Kidney epithelial cell (primary cell): Measurements from ENCODE around the gene KRT80. TPM values are rescaled to one million over a fixed set of nuclear protein-coding genes. Genes with fewer than 3 reads are reported as not detected.

Experiments
- DNase-seq: peaks from one replicate; pipeline ENCODE4 v3.0.0-alpha.2; 2010; ENCODE audit warnings: low read depth
- H3K27me3 ChIP-seq: 2 replicates; pipeline ENCODE4 v1.6.0; 2011; ENCODE audit warnings: low read length; ENCODE audit not compliant: control insufficient read depth, insufficient read depth
- H3K36me3 ChIP-seq: 2 replicates; pipeline ENCODE4 v1.5.1; 2011; ENCODE audit warnings: low read length; ENCODE audit not compliant: control insufficient read depth, insufficient read depth
- H3K4me3 ChIP-seq: 2 replicates; pipeline ENCODE4 v1.5.1; 2011; ENCODE audit warnings: low read depth, mild to moderate bottlenecking, control low read depth, low read length
- total RNA-seq: library from RNA; depleted of rRNA; stranded (reverse); fragments of >200 nt; gene quantifications from 2 replicates; pipeline ENCODE4 v1.2.3, GENCODE V29; 2015
- TF ChIP-seq, protein P1 (sequence below): IDR thresholded peaks from 2 replicates; pipeline ENCODE4 v1.5.1; 2011; ENCODE audit warnings: mild to moderate bottlenecking, moderate library complexity, low read length, control low read depth, inconsistent platforms; ENCODE audit not compliant: insufficient read depth, poor library complexity, severe bottlenecking

Gene KRT80
- total RNA-seq, 1 donor from 2014 or later, result 19.4 TPM

DNA sequence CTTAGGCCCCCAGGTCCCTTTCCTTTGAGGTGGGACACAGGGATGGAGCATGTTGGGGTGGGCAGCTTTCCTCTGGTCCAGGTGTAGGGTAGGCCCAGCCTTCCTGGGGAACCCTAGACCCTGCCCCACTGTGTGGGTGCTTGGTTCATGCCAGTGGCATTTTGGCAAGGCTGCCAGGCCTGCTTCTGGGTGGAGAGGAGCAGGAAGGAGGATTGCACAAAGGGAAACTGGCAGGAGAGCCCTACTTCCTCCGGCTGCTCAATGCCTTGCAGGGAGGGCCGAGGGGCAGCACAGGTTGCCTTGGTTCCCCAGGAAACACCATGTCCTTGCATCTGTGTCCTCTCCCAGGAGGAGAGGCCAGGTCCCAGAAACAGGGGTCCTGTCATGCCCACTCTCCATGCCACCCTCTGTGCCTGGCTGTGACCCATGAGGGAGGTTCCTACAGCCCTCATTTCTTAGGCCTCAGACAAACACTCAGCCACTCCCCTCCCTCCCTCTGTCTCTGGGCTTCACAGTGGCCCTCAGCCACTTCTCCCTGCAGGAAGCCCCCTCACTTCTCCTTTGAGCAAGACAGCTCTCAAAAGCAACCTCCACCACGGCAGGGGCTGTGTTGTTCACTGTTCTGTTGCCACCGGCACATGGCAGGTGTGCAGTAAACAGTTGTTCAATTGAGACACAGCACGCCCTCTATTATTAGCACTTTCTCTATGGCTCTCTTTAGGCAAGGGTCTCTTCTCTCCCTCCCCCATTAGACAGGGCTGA, 6.8 kb upstream of the KRT80 start:
- DNase-seq, result no peak
- no peaks in the 10 kb centered on the region for H3K36me3 ChIP-seq
- TF ChIP-seq, protein P1, sequence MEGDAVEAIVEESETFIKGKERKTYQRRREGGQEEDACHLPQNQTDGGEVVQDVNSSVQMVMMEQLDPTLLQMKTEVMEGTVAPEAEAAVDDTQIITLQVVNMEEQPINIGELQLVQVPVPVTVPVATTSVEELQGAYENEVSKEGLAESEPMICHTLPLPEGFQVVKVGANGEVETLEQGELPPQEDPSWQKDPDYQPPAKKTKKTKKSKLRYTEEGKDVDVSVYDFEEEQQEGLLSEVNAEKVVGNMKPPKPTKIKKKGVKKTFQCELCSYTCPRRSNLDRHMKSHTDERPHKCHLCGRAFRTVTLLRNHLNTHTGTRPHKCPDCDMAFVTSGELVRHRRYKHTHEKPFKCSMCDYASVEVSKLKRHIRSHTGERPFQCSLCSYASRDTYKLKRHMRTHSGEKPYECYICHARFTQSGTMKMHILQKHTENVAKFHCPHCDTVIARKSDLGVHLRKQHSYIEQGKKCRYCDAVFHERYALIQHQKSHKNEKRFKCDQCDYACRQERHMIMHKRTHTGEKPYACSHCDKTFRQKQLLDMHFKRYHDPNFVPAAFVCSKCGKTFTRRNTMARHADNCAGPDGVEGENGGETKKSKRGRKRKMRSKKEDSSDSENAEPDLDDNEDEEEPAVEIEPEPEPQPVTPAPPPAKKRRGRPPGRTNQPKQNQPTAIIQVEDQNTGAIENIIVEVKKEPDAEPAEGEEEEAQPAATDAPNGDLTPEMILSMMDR, result no peak
- H3K27me3 ChIP-seq, result no peaks in the 10 kb centered on the region
- no peak overlapping the region for H3K4me3 ChIP-seq

DNA sequence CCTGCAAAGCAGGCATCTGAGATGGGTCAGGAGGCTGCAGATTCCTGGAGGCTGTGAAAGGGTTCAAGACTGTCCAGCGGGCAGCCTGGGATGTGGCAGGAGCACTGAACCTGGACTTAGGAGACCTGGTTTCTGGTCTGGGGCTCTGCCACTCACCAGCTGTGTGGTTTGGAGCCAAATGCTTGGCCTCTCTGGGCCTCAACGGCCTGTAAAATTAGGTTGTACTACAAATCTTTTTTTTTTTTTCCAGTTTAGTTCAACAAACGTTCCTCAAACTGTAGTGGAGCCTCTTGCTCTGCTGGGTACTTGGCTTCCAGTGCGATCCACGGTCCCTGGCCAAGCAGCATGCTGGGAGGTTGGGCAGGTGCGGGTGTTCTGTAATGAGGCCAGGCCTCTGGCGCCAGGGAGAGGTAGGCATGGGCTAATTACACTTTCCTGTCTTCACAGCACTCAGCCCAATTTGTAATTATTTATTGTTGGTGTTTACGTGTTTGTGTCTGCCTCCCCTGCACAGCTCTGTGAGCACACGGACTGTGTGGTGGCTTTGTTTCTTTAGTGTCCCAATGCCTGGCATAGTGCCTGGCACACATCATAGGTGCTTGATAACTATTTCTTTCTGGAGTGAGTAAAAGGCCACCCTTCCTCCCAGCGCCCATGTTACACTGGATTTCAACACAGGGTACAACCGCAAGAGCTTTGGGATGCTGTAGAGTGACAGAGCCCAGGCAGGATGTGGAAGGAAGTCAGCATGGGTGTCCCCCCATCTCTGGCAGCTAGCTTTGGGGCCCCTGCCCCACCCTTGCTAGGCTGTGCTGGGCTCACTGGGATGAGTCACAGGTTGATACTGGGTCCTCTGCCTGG, 5.8 kb upstream of the KRT80 start:
- no peaks in the 10 kb centered on the region for H3K27me3 ChIP-seq
- TF ChIP-seq, protein P1, result no peak
- no peaks in the 10 kb centered on the region for H3K36me3 ChIP-seq
- no peak overlapping the region for H3K4me3 ChIP-seq
- no peak for DNase-seq

DNA sequence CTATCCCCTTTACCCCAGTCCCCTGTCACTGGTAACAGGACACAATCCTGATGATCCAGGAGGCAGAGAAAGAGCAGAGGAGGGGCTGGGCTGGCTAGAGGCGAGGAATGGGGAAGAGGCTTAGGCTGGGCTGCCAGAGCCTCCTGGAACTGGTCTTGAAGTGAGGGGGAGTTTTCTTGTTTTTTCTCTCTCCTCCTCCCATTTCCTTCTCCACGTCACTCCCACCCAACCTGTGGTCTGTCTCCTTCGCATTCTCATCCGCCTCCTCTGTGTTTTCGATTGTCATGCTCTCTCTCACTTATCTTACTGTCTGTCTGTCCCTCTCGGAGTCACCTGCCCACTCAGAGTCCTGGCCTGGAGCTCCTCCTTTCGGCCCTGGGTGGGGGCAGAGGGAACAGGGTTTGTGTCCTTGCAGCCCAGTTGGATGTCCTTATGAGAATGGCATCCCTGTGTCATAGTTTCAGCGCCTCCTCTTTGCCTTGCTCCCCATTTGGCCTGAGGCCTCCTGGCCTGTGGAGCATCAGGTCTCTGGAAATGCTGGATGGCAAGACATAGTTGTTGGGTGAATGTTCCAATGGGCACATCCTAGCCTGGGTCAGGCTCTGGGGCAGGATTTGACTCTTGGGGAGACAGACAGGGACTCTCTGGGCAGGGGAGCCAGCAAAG, 3.4 kb upstream of the KRT80 start:
- TF ChIP-seq, protein P1, result peak; percentile 5
- DNase-seq, result no peak
- H3K36me3 ChIP-seq, result no peaks in the 10 kb centered on the region
- H3K27me3 ChIP-seq, result no peaks in the 10 kb centered on the region
- H3K4me3 ChIP-seq, result no peak overlapping the region

DNA sequence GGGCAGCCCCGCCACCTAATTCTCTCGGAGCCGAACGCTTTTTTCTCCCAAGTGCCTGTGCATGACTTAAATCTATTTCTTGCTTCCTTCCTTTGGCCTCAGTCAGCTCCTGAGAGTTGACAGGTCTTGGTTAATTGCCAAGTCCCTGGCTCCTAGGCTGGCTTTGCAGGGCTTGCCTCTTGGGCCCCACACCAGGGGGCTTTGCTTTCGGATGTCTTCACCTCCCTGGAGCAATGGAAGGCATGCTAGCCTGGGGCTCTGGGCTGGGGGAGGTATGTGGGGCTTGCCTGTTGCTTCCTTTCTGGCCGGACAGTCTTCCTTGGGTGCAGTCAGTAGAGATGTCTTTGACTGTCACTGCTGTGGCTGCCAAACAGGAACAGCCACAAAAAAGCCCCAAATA, 2.2 kb upstream of the KRT80 start:
- no peaks in the 10 kb centered on the region for H3K36me3 ChIP-seq
- H3K27me3 ChIP-seq, result no peaks in the 10 kb centered on the region
- H3K4me3 ChIP-seq, result no peak overlapping the region
- TF ChIP-seq, protein P1, result no peak
- DNase-seq, result no peak

DNA sequence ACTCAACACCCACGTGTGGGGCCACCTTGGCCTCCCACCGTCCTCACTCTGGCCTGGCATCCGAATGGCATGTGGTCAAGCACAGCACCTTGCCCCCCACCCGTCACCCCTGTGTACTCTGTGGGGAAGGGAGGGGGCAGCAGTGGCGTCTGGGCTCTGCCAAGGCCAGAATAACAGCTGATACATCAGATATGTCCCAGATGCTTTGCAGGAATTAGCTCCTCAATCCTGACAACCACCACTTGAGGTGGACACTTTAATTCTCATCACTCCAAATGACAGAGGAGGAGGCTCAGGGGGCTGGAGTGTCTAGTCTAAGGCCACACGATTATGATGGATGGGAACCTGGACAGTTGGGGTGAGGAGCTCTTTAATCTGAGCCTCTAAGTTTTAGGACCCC, 1.7 kb upstream of the KRT80 start:
- no peak for DNase-seq
- TF ChIP-seq, protein P1, result no peak

More for the DNA sequence above, 1.7 kb upstream of the KRT80 start:
- no peak overlapping the region for H3K4me3 ChIP-seq
- no peaks in the 10 kb centered on the region for H3K36me3 ChIP-seq
- no peaks in the 10 kb centered on the region for H3K27me3 ChIP-seq
